ENCODE data around the gene SYK.
"Not testable (repeated sequence)": the region's sequence is repeated elsewhere in the genome, so short reads cannot be mapped to it uniquely, and the experiment has no call there.

The SYK gene

DNA sequence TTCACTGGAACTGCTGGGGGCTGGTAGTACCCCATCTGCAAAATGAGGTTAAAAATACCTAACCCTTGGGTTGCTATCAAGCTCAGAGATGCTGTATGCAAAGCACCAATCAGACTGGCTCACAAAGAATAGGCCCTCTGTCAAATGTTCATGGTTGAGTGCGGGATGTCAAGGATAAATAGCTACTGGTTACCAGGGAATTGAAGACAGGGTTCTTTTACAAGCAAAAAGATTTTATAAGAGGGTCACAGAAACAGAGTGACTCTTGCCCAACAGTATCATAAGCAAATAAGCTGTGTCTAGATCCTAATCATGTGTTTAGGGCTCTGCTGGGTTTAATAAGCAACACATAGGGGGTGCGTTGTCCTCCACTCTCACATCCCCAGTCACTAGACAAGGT lies 11.9 kb downstream of the SYK start:
- H3K4me3 ChIP-seq (ENCODE audit: low read depth, low read length), result no peak overlapping the region
- TF ChIP-seq, protein P1, sequence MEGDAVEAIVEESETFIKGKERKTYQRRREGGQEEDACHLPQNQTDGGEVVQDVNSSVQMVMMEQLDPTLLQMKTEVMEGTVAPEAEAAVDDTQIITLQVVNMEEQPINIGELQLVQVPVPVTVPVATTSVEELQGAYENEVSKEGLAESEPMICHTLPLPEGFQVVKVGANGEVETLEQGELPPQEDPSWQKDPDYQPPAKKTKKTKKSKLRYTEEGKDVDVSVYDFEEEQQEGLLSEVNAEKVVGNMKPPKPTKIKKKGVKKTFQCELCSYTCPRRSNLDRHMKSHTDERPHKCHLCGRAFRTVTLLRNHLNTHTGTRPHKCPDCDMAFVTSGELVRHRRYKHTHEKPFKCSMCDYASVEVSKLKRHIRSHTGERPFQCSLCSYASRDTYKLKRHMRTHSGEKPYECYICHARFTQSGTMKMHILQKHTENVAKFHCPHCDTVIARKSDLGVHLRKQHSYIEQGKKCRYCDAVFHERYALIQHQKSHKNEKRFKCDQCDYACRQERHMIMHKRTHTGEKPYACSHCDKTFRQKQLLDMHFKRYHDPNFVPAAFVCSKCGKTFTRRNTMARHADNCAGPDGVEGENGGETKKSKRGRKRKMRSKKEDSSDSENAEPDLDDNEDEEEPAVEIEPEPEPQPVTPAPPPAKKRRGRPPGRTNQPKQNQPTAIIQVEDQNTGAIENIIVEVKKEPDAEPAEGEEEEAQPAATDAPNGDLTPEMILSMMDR (IDR thresholded peaks at IDR 0.05; ENCODE audit: low read depth, low read length, missing control alignments), result no peak
- no peak for DNase-seq (ENCODE audit: low read depth)
- in situ Hi-C loops (cut with HindIII; ENCODE audit: low sequenced_read_pairs), result no loop called here

DNA sequence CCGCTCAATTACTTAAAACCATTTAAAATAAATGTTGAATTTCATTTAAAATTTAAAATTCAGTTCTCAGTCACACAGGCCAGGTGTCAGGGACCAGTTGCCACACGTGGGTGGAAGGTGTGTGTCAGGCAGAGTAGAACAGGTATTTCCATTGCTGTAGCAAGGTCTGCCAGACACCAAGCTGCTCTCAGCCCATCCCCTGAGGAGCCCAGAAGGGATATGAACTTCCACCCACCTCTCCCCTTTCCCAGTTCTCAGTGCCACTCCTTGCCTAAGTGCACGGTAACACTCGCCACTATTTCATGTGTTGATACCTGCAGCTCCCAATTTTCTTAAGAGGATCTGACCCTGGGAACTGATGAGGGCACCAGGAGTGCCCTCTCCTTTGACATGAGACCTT lies 12.7 kb downstream of the SYK start:
- H3K4me3 ChIP-seq (ENCODE audit: low read depth, low read length), result no peak overlapping the region
- in situ Hi-C loops (cut with HindIII; ENCODE audit: low sequenced_read_pairs), result no loop called here
- DNase-seq (ENCODE audit: low read depth), result no peak
- TF ChIP-seq, protein P1 (IDR thresholded peaks at IDR 0.05; ENCODE audit: low read depth, low read length, missing control alignments), result no peak

DNA sequence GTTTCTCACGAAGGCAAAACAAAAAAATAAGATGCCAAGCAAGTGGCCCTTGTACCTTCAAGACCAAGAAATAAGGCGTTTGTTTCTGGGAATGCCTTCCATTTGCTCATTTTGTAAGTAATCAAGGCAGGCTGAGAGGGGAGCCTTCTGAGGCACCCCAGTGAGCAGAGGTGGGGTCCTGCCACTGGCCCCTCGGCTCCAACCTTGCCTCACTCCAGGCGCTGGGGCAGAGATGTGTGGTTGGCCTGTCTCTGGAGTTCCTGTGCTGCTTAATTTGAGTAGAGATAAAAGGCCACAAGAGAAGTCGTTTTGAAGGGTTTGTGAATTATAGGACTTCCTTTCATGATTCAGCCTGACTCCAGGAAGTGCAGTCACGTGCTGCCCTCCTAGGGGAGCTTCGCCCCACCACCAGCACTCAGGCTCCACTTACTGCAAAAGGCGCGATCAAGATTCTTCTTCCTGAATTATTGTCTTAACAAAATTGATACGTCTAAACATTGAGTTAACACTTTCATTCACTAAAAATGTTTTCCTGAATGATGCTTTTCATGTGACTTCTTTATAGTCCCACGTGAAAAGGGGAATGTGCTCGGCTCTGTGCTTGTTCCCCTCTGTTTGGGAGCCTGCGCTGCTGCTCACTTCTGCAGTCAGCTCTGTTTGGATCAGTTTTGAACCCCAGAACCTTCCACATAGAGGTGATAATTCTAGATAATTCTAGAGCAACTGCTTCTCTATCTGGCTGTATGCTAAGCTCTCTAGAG lies 13.7 kb downstream of the SYK start:
- TF ChIP-seq, protein P1 (IDR thresholded peaks at IDR 0.05; ENCODE audit: low read depth, low read length, missing control alignments), result no peak
- no peak for DNase-seq (ENCODE audit: low read depth)
- no peak overlapping the region for H3K4me3 ChIP-seq (ENCODE audit: low read depth, low read length)
- in situ Hi-C loops (cut with HindIII; ENCODE audit: low sequenced_read_pairs), result no loop called here

DNA sequence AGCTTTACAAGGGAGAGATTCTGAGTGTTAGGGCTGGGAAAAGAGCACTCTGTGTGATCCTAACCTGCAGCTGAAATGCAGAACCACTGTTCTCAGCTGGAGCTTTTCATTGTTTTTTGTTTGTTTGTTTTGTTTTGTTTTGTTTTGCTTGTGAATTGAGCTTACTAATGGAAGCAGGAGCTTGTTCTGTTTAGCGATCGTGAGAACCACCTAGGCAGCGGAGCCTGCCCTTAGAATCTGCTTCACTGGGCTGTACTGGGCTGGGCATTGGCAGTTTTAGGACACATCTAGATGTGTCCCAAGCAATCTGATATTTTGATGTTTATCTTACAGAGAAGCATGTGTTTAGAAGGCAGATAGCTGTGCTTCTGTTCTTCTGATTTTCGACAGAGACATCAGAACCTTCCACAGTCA lies 14.3 kb downstream of the SYK start:
- in situ Hi-C loops (cut with HindIII; ENCODE audit: low sequenced_read_pairs), result no loop called here
- H3K4me3 ChIP-seq (ENCODE audit: low read depth, low read length), result no peak overlapping the region
- no peak for DNase-seq (ENCODE audit: low read depth)
- TF ChIP-seq, protein P1 (IDR thresholded peaks at IDR 0.05; ENCODE audit: low read depth, low read length, missing control alignments), result no peak

DNA sequence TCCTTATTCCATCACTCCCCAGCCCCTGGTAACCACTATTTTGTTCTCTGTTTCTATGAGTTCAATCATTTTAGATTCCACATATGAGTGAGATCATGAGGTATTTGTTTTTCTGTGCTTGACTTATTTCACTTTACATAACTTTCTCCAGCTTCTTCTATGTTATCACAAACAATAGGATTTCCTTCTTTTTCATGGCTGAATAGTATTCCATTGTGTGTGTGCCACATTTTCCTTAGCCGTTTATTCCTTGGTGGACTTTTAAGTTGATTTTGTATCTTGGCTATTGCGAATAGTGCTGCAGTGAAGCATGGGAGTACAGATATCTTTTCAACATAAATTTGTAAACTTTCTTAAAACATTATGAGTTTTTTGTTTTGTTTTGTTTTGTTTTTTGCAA lies 15.1 kb downstream of the SYK start:
- TF ChIP-seq, protein P1 (IDR thresholded peaks at IDR 0.05; ENCODE audit: low read depth, low read length, missing control alignments), result no peak
- in situ Hi-C loops (cut with HindIII; ENCODE audit: low sequenced_read_pairs), result no loop called here
- H3K4me3 ChIP-seq (ENCODE audit: low read depth, low read length), result no peak overlapping the region
- no peak for DNase-seq (ENCODE audit: low read depth)

DNA sequence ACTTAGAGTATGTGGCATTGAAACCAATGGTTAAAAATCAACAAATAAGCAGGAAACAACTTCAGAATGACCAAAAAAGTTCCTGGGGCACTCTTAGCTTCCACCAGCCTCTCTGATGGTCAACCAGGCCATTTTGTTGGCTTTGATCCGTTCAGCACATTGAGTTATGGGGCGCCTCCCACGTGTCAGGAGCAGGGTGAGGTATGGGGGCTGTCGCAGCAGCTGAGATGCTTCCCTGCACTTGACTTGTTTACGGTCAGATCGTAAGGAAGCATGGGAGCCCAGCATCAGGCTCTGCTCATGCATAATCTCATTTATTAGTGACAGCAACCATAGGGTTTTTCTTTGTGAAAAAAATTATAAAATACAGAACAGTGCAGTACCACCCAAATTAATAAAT lies 16.7 kb downstream of the SYK start:
- TF ChIP-seq, protein P1 (IDR thresholded peaks at IDR 0.05; ENCODE audit: low read depth, low read length, missing control alignments), result no peak
- in situ Hi-C loops (cut with HindIII; ENCODE audit: low sequenced_read_pairs), result no loop called here
- no peak overlapping the region for H3K4me3 ChIP-seq (ENCODE audit: low read depth, low read length)
- no peak for DNase-seq (ENCODE audit: low read depth)

DNA sequence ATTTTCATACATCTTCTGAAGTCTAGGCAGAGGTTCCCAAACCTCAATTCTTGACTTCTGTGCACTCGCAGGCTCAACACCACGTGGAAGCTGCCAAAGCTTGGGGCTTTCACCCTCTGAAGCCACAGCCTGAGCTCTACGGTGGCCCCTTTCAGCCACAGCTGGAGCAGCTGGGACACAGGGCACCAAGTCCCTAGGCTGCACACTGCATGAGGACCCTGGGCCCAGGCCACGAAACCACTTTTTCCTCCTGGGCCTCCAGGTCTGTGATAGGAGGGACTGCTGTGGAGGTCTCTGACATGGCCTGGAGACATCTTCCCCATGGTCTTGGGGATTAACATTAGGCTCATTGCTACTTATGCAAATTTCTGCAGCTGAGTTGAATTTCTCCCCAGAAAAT lies 18.8 kb downstream of the SYK start:
- in situ Hi-C loops (cut with HindIII; ENCODE audit: low sequenced_read_pairs); H3K4me3 ChIP-seq (ENCODE audit: low read depth, low read length): not testable (repeated sequence)

DNA sequence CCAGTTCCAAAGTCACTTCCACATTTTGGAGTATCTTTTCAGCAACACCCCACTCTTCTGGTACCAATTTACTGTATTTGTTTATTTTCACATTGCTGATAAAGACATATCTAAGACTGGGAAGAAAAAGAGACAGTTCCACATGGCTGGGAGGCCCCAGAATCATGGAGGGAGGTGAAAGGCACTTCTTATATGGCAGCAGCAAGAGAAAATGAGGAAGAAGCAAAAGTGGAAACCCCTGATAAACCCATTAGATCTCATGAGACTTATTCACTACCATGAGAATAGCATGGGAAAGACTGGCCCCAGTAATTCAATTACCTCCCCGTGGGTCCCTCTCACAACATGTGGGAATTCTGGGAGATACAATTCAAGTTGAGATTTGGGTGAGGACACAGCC lies 19.6 kb downstream of the SYK start:
- in situ Hi-C loops (cut with HindIII; ENCODE audit: low sequenced_read_pairs); H3K4me3 ChIP-seq (ENCODE audit: low read depth, low read length); DNase-seq (ENCODE audit: low read depth): not testable (repeated sequence)

More for the DNA sequence above, 18.8 kb downstream of the SYK start:
- DNase-seq (ENCODE audit: low read depth), result not testable (repeated sequence)
